ENCODE data around the gene GPR84.

The GPR84 gene

GRCh38 chr12:54324617-54325441 is 39.5 kb downstream of the GPR84 start, which contains the start of gene COPZ1:
Gene COPZ1 (plus strand): TSS chr12:54325131. CDS start chr12:54325164, 33 bp downstream.
- DNase-seq (ENCODE audit: low spot score): peak; percentile 82

- no peak for DNase-seq (ENCODE audit: low spot score)
These were observed 42.9 kb downstream of the GPR84 start for GRCh38 chr12:54321363-54321762.
